IMR-90 (cell line): ENCODE data around the gene MLLT10. TPM values are rescaled to one million over a fixed set of nuclear protein-coding genes. Genes with fewer than 3 reads are reported as not detected.

Experiments
- ATAC-seq: fragments of 200-7000 bp; cut with Tn5 transposase; 2 replicates; pipeline ENCODE4 v1.9.1; 2020; ENCODE audit warnings: low read depth, mild to moderate bottlenecking, moderate library complexity
- BruUV-seq: library from RNA; stranded (reverse); fragments of 400-500 nt; replicated peaks from 2 replicates; lab custom pipeline; 2021; lab: Mats Ljungman, UMichigan
- CTCF ChIA-PET: fragments of 300-600 bp; formaldehyde crosslinking; extraction: SDS; loops from one replicate; lab custom pipeline; 2021; ENCODE audit warnings: antibody characterized with exemption; lab: Yijun Ruan, JAX
- POLR2A ChIA-PET: fragments of 300-600 bp; sonication (Branson Sonifier 250); formaldehyde crosslinking; loops from one replicate; lab custom pipeline; 2022; ENCODE audit warnings: antibody characterized with exemption; ENCODE audit not compliant: unreplicated experiment; lab: Charles Lee
- DNase-seq: peaks from one replicate; pipeline ENCODE4 v3.0.0; 2013
- H2AFZ ChIP-seq: replicated peaks from 2 replicates; pipeline ENCODE3; 2013; ENCODE audit warnings: low read length, mild to moderate bottlenecking; ENCODE audit not compliant: poor library complexity
- H2AK5ac ChIP-seq: 2 replicates; pipeline ENCODE4 v1.6.1; 2013; ENCODE audit warnings: low read depth, low read length, inconsistent platforms
- H2AK9ac ChIP-seq: replicated peaks from 2 replicates; pipeline ENCODE3; 2013; ENCODE audit warnings: mild to moderate bottlenecking, low read depth, low read length, moderate library complexity; ENCODE audit not compliant: poor library complexity
- H2BK120ac ChIP-seq: 2 replicates; pipeline ENCODE4 v1.6.1; 2013; ENCODE audit warnings: low read depth, low read length, inconsistent platforms
- H2BK15ac ChIP-seq: 3 replicates; pipeline ENCODE4 v1.6.1; 2013; ENCODE audit warnings: low read depth, low read length, inconsistent platforms
- H2BK20ac ChIP-seq: 2 replicates; pipeline ENCODE4 v1.6.1; 2013; ENCODE audit warnings: low read depth, mild to moderate bottlenecking, inconsistent platforms, low read length, moderate library complexity
- H2BK5ac ChIP-seq: 2 replicates; pipeline ENCODE4 v1.6.1; 2013; ENCODE audit warnings: mild to moderate bottlenecking, low read depth, low read length, inconsistent platforms; ENCODE audit not compliant: poor library complexity, severe bottlenecking
- H3K14ac ChIP-seq: replicated peaks from 2 replicates; pipeline ENCODE4 v1.6.1; 2013; ENCODE audit warnings: low read depth, low read length, inconsistent platforms
- H3K18ac ChIP-seq: 2 replicates; pipeline ENCODE4 v1.6.1; 2013; ENCODE audit warnings: low read depth, low read length, control low read depth
- H3K23ac ChIP-seq: 2 replicates; pipeline ENCODE4 v1.6.1; 2013; ENCODE audit warnings: low read depth, low read length, inconsistent platforms
- H3K27ac ChIP-seq: 2 replicates; pipeline ENCODE4 v1.5.1; 2013; ENCODE audit warnings: mild to moderate bottlenecking, control low read depth, low read length; ENCODE audit not compliant: insufficient read depth
- H3K27me3 ChIP-seq: 2 replicates; pipeline ENCODE4 v1.6.1; 2013; ENCODE audit warnings: low read length; ENCODE audit not compliant: control insufficient read depth, insufficient read depth
- H3K36me3 ChIP-seq: 2 replicates; pipeline ENCODE4 v1.6.1; 2013; ENCODE audit warnings: low read length, mixed read lengths; ENCODE audit not compliant: control insufficient read depth, insufficient read depth
- H3K4ac ChIP-seq: 2 replicates; pipeline ENCODE4 v1.6.1; 2013; ENCODE audit warnings: low read depth, low read length, inconsistent platforms
- H3K4me1 ChIP-seq: 2 replicates; pipeline ENCODE4 v1.6.1; 2013; ENCODE audit warnings: low read length, mixed read lengths; ENCODE audit not compliant: control insufficient read depth, insufficient read depth
- H3K4me2 ChIP-seq: 2 replicates; pipeline ENCODE4 v1.6.1; 2013; ENCODE audit warnings: low read depth, mild to moderate bottlenecking, control low read depth, low read length, moderate library complexity
- H3K4me3 ChIP-seq: 2 replicates; pipeline ENCODE4 v1.5.1; 2013; ENCODE audit warnings: low read depth, mild to moderate bottlenecking, control low read depth, low read length, moderate library complexity; ENCODE audit not compliant: insufficient read depth
- H3K56ac ChIP-seq: 2 replicates; pipeline ENCODE4 v1.6.1; 2013; ENCODE audit warnings: low read length, inconsistent platforms; ENCODE audit not compliant: insufficient read depth; ENCODE audit errors: extremely low read depth
- H3K79me1 ChIP-seq, 2 experiments: 2 replicates each; pipeline ENCODE4 v1.6.1; 2013; ENCODE audit warnings: low read length in 2 of 2, inconsistent platforms in 1 of 2, low read depth in 1 of 2
- H3K9ac ChIP-seq: 2 replicates; pipeline ENCODE4 v1.6.1; 2013; ENCODE audit warnings: low read depth, low read length, control low read depth
- H3K9me1 ChIP-seq: 2 replicates; pipeline ENCODE4 v1.6.1; 2013; ENCODE audit warnings: low read length, inconsistent platforms; ENCODE audit not compliant: insufficient read depth
- H3K9me3 ChIP-seq: 2 replicates; pipeline ENCODE4 v1.6.1; 2013; ENCODE audit warnings: low read length; ENCODE audit not compliant: control insufficient read depth, insufficient read depth
- H4K20me1 ChIP-seq: 2 replicates; pipeline ENCODE4 v1.6.1; 2013; ENCODE audit warnings: low read length, inconsistent platforms; ENCODE audit not compliant: insufficient read depth
- H4K5ac ChIP-seq: 2 replicates; pipeline ENCODE4 v1.6.1; 2013; ENCODE audit warnings: mild to moderate bottlenecking, low read depth, low read length, control low read depth
- H4K8ac ChIP-seq, 2 experiments: 2 replicates each; pipeline ENCODE4 v1.6.1; 2013; ENCODE audit warnings: low read depth in 2 of 2, low read length in 2 of 2, control low read depth in 1 of 2, inconsistent platforms in 1 of 2
- H4K91ac ChIP-seq: 2 replicates; pipeline ENCODE4 v1.6.1; 2013; ENCODE audit warnings: low read depth, low read length, inconsistent platforms; ENCODE audit not compliant: insufficient read depth
- BHLHE40 ChIP-seq: fragments of 150-350 bp; IDR thresholded peaks from 2 replicates; pipeline ENCODE4 v1.6.1; 2016; ENCODE audit warnings: mild to moderate bottlenecking, low read depth, low read length
- CEBPB ChIP-seq: IDR thresholded peaks from 2 replicates; pipeline ENCODE4 v1.6.1; 2012; ENCODE audit warnings: low read depth, low read length, improper control_type of control experiment
- CHD1 ChIP-seq: IDR thresholded peaks from 2 replicates; pipeline ENCODE4 v1.6.1; 2012; ENCODE audit warnings: low read depth, low read length, improper control_type of control experiment
- FOS ChIP-seq: fragments of 150-350 bp; IDR thresholded peaks from 2 replicates; pipeline ENCODE4 v1.6.1; 2016; ENCODE audit warnings: low read depth, low read length
- MAFK ChIP-seq: IDR thresholded peaks from 2 replicates; pipeline ENCODE4 v1.6.1; 2012; ENCODE audit warnings: low read depth, low read length, improper control_type of control experiment
- MAZ ChIP-seq: IDR thresholded peaks from 2 replicates; pipeline ENCODE4 v1.6.1; 2012; ENCODE audit warnings: low read depth, mild to moderate bottlenecking, low read length, improper control_type of control experiment, moderate library complexity, borderline replicate concordance
- MXI1 ChIP-seq: IDR thresholded peaks from 2 replicates; pipeline ENCODE4 v1.6.1; 2012; ENCODE audit warnings: low read depth, mild to moderate bottlenecking, low read length, moderate library complexity, borderline replicate concordance
- NFE2L2 ChIP-seq: fragments of 150-350 bp; IDR thresholded peaks from 2 replicates; pipeline ENCODE4 v1.6.1; 2016; ENCODE audit warnings: low read depth, mild to moderate bottlenecking, low read length
- POLR2A ChIP-seq: IDR thresholded peaks from 2 replicates; pipeline ENCODE4 v1.6.1; 2012; ENCODE audit warnings: mild to moderate bottlenecking, low read depth, low read length
- RAD21 ChIP-seq: IDR thresholded peaks from 2 replicates; pipeline ENCODE4 v1.6.1; 2012; ENCODE audit warnings: low read length, improper control_type of control experiment
- RCOR1 ChIP-seq: IDR thresholded peaks from 2 replicates; pipeline ENCODE4 v1.6.1; 2012; ENCODE audit warnings: mild to moderate bottlenecking, low read length, improper control_type of control experiment; ENCODE audit not compliant: insufficient replicate concordance
- RFX5 ChIP-seq: IDR thresholded peaks from 2 replicates; pipeline ENCODE4 v1.8.0; 2012; ENCODE audit warnings: low read depth, mild to moderate bottlenecking, low read length, moderate library complexity
- SMC3 ChIP-seq: fragments of 150-350 bp; IDR thresholded peaks from 2 replicates; pipeline ENCODE4 v1.6.1; 2016; ENCODE audit warnings: low read depth, mild to moderate bottlenecking, antibody characterized with exemption, low read length, moderate library complexity
- WGBS, 2 experiments: methylation state at CpG; one replicate each; pipeline versions ENCODE4 v1.1.5 to v1.1.7; 2013; ENCODE audit warnings: missing lambda C conversion rate in 2 of 2; ENCODE audit not compliant: insufficient read length in 1 of 2; ENCODE audit errors: extremely low coverage in 2 of 2; 5-methylcytosine and 5-hydroxymethylcytosine counted together
- dilution Hi-C: fragments of 300-500 bp; cut with HindIII; formaldehyde crosslinking; loops from one replicate; pipeline ENCODE4 v1.14.3; 2018; ENCODE audit warnings: low sequenced_read_pairs; ENCODE audit not compliant: unreplicated experiment
- in situ Hi-C: fragments of 300-500 bp; cut with MboI; formaldehyde crosslinking; loops from 3 replicates; pipeline ENCODE4 v1.14.3; 2019; ENCODE audit warnings: low sequenced_read_pairs, inconsistent platforms, mixed read lengths
- intact Hi-C: fragments of 100-400 bp; cut with micrococcal nuclease; formaldehyde crosslinking; loops from 2 replicates; pipeline ENCODE4 v1.10.0; 2022
- polyA plus RNA-seq, 3 experiments: library from polyadenylated mRNA; depleted of rRNA; stranded (reverse); fragments of >200 nt; gene quantifications; 2 replicates each; pipeline ENCODE4 v1.2.3, GENCODE V29; 2012; ENCODE audit warnings: low replicate concordance in 1 of 3
- total RNA-seq: library from RNA; depleted of rRNA; stranded (reverse); fragments of >200 nt; gene quantifications from 2 replicates; pipeline ENCODE4 v1.2.3, GENCODE V29; 2012
- TF ChIP-seq, protein P1 (sequence below): conservative IDR thresholded peaks from 2 replicates; pipeline ENCODE4 v1.5.1; 2012; ENCODE audit warnings: mild to moderate bottlenecking, low read depth, low read length, improper control_type of control experiment
- TF ChIP-seq, protein P2 (sequence below): fragments of 150-350 bp; IDR thresholded peaks from 2 replicates; pipeline ENCODE4 v1.6.1; 2017; ENCODE audit warnings: mild to moderate bottlenecking, antibody characterized with exemption, low read length, low read depth
- TF ChIP-seq, protein P3 (sequence below): fragments of 150-350 bp; IDR thresholded peaks from 2 replicates; pipeline ENCODE4 v1.6.1; 2016; ENCODE audit warnings: low read depth, mild to moderate bottlenecking, low read length, moderate library complexity, borderline replicate concordance

The MLLT10 gene
- total and polyA plus RNA-seq, 2 of the 4 experiments (the other 2 are of a cell fraction), result 22.5 to 29.0 TPM

DNA sequence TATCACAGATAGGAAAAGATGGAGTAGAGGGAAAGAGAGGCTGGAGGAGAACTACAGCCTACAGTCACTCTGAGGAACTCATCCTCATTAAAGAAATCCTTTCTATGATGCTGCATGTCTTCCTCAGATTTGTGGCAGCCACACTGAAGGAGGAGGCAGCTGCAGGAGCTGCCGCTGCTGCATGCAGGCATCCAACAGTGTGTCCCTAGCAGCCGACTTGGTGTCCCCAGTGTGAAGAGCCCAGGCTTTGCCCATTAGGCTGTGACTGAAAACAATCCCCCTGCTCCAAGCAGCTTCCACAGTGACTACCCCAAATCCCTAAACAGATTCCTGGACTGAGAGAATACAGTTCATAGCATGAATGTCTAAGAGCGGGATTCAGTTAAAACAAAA lies 31.7 kb upstream of the MLLT10 start:
- no peaks in the 10 kb centered on the region for H3K4me1 ChIP-seq
- no CpG with 5 or more reads among the region's 3 CpGs for whole genome bisulfite sequencing, 2 experiments
- no peak overlapping the region for H3K27ac ChIP-seq
- no peak overlapping the region for H2AK5ac ChIP-seq
- no peak overlapping the region for H2BK20ac ChIP-seq
- H3K14ac ChIP-seq, result no peak overlapping the region
- H2BK15ac ChIP-seq, result no peak overlapping the region
- H3K4me3 ChIP-seq, result no peak overlapping the region
- no peak overlapping the region for H3K56ac ChIP-seq
- H3K79me1 ChIP-seq, result no peaks in the 10 kb centered on the region
- no peaks in the 10 kb centered on the region for H3K9me3 ChIP-seq
- no peaks in the 10 kb centered on the region for H3K36me3 ChIP-seq
- H4K91ac ChIP-seq, result no peak overlapping the region
- ChIA-PET POLR2A (no interaction called here), CTCF (interaction anchor here (0.8 kb wide), 1 partner anchor 16 kb away, joined by 3 read pairs; no protein-coding TSS in a partner anchor)
- H3K9ac ChIP-seq, result no peak overlapping the region
- H3K27me3 ChIP-seq, result peaks cover 9% of the 10 kb centered on the region
- dilution Hi-C loops (no loop called here), in situ Hi-C loops (loop anchor here (25.0 kb wide), 3 partner anchors 810 to 1110 kb away; partner anchors contain the start of genes BMI1 and COMMD3), intact Hi-C loops (no loop called here)
- no peak overlapping the region for H3K23ac ChIP-seq
- H4K8ac ChIP-seq, result no peak overlapping the region
- no TSS peak for BruUV-seq
- TF ChIP-seq RFX5 (no peak), MAZ (no peak), CEBPB (no peak), MAFK (no peak), SMC3 (no peak), FOS (no peak), BHLHE40 (no peak), MXI1 (no peak), RAD21 (no peak), RCOR1 (no peak), CHD1 (no peak), NFE2L2 (no peak), POLR2A (no peak)
- TF ChIP-seq, protein P1, sequence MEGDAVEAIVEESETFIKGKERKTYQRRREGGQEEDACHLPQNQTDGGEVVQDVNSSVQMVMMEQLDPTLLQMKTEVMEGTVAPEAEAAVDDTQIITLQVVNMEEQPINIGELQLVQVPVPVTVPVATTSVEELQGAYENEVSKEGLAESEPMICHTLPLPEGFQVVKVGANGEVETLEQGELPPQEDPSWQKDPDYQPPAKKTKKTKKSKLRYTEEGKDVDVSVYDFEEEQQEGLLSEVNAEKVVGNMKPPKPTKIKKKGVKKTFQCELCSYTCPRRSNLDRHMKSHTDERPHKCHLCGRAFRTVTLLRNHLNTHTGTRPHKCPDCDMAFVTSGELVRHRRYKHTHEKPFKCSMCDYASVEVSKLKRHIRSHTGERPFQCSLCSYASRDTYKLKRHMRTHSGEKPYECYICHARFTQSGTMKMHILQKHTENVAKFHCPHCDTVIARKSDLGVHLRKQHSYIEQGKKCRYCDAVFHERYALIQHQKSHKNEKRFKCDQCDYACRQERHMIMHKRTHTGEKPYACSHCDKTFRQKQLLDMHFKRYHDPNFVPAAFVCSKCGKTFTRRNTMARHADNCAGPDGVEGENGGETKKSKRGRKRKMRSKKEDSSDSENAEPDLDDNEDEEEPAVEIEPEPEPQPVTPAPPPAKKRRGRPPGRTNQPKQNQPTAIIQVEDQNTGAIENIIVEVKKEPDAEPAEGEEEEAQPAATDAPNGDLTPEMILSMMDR, result no peak
- TF ChIP-seq, protein P2, sequence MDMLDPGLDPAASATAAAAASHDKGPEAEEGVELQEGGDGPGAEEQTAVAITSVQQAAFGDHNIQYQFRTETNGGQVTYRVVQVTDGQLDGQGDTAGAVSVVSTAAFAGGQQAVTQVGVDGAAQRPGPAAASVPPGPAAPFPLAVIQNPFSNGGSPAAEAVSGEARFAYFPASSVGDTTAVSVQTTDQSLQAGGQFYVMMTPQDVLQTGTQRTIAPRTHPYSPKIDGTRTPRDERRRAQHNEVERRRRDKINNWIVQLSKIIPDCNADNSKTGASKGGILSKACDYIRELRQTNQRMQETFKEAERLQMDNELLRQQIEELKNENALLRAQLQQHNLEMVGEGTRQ, result no peak
- TF ChIP-seq, protein P3, sequence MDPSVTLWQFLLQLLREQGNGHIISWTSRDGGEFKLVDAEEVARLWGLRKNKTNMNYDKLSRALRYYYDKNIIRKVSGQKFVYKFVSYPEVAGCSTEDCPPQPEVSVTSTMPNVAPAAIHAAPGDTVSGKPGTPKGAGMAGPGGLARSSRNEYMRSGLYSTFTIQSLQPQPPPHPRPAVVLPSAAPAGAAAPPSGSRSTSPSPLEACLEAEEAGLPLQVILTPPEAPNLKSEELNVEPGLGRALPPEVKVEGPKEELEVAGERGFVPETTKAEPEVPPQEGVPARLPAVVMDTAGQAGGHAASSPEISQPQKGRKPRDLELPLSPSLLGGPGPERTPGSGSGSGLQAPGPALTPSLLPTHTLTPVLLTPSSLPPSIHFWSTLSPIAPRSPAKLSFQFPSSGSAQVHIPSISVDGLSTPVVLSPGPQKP, result no peak
- H4K5ac ChIP-seq, result no peak overlapping the region
- H3K4me2 ChIP-seq, result no peak overlapping the region
- H2BK120ac ChIP-seq, result no peak overlapping the region
- no peak overlapping the region for H2BK5ac ChIP-seq
- H4K20me1 ChIP-seq, result no peaks in the 10 kb centered on the region
- no peak overlapping the region for H2AFZ ChIP-seq
- no peak overlapping the region for H3K4ac ChIP-seq
- H2AK9ac ChIP-seq, result no peak overlapping the region
- ATAC-seq (no peak), DNase-seq (no peak)
- no peak overlapping the region for H3K18ac ChIP-seq
- no peaks in the 10 kb centered on the region for H3K9me1 ChIP-seq
